ENCODE data around the gene COX5B.
"Not testable (repeated sequence)": the region's sequence is repeated elsewhere in the genome, so short reads cannot be mapped to it uniquely, and the experiment has no call there.

Gene COX5B

GRCh38 chr2:97645695-97646629, at the start of gene COX5B:
Gene COX5B (plus strand): TSS chr2:97646062. CDS start chr2:97646087, 25 bp downstream.
- DNase-seq (ENCODE audit: low read depth) = peak; percentile 81

GRCh38 chr2:97596180-97596579, 49.7 kb upstream of the COX5B start:
- not testable (repeated sequence) for DNase-seq (ENCODE audit: low read depth)

- DNase-seq (ENCODE audit: low read depth) = not testable (repeated sequence)
Measured at GRCh38 chr2:97601537-97601936, 44.3 kb upstream of the COX5B start.

GRCh38 chr2:97605109-97605508, 40.8 kb upstream of the COX5B start:
- not testable (repeated sequence) for DNase-seq (ENCODE audit: low read depth)

GRCh38 chr2:97605524-97606339, 40.1 kb upstream of the COX5B start:
- not testable (repeated sequence) for DNase-seq (ENCODE audit: low read depth)

GRCh38 chr2:97608745-97609144, 37.1 kb upstream of the COX5B start:
- not testable (repeated sequence) for DNase-seq (ENCODE audit: low read depth)

- not testable (repeated sequence) for DNase-seq (ENCODE audit: low read depth)
Measured at GRCh38 chr2:97611895-97612294, 34.0 kb upstream of the COX5B start.

GRCh38 chr2:97615746-97616145, 30.1 kb upstream of the COX5B start:
- not testable (repeated sequence) for DNase-seq (ENCODE audit: low read depth)

GRCh38 chr2:97617911-97618310, 28.0 kb upstream of the COX5B start:
- DNase-seq (ENCODE audit: low read depth) = no peak

- DNase-seq (ENCODE audit: low read depth) = not testable (repeated sequence)
Measured at GRCh38 chr2:97618939-97619827, 26.7 kb upstream of the COX5B start.

- not testable (repeated sequence) for DNase-seq (ENCODE audit: low read depth)
Measured at GRCh38 chr2:97620492-97620891, 25.4 kb upstream of the COX5B start.

- DNase-seq (ENCODE audit: low read depth) = not testable (repeated sequence)
Measured at GRCh38 chr2:97622976-97623375, 22.9 kb upstream of the COX5B start.

- not testable (repeated sequence) for DNase-seq (ENCODE audit: low read depth)
Measured at GRCh38 chr2:97625354-97626048, 20.4 kb upstream of the COX5B start.

GRCh38 chr2:97626049-97626430, 19.8 kb upstream of the COX5B start:
- DNase-seq (ENCODE audit: low read depth) = not testable (repeated sequence)

- no peak for DNase-seq (ENCODE audit: low read depth)
Measured at GRCh38 chr2:97644023-97644717, 1.7 kb upstream of the COX5B start.

GRCh38 chr2:97645112-97645694, 659 bp upstream of the COX5B start:
- DNase-seq (ENCODE audit: low read depth) = no peak

GRCh38 chr2:97646977-97647376, 1.1 kb downstream of the COX5B start:
- DNase-seq (ENCODE audit: low read depth) = no peak

GRCh38 chr2:97651114-97651513, 5.3 kb downstream of the COX5B start:
- no peak for DNase-seq (ENCODE audit: low read depth)

- DNase-seq (ENCODE audit: low read depth) = no peak
Measured at GRCh38 chr2:97653473-97653872, 7.6 kb downstream of the COX5B start.

- no peak for DNase-seq (ENCODE audit: low read depth)
Measured at GRCh38 chr2:97653874-97654273, 8.0 kb downstream of the COX5B start.
